GM21515 (cell line): ENCODE measurements around the gene HSFX4.
"Not testable (repeated sequence)": the region's sequence is repeated elsewhere in the genome, so short reads cannot be mapped to it uniquely, and the experiment has no call there.

ENCODE experiments used
- ATAC-seq: cut with Tn5 transposase; IDR thresholded peaks from one replicate; pipeline ENCODE4 v1.9.1; 2021; ENCODE audit not compliant: unreplicated experiment

HSFX4 gene

DNA sequence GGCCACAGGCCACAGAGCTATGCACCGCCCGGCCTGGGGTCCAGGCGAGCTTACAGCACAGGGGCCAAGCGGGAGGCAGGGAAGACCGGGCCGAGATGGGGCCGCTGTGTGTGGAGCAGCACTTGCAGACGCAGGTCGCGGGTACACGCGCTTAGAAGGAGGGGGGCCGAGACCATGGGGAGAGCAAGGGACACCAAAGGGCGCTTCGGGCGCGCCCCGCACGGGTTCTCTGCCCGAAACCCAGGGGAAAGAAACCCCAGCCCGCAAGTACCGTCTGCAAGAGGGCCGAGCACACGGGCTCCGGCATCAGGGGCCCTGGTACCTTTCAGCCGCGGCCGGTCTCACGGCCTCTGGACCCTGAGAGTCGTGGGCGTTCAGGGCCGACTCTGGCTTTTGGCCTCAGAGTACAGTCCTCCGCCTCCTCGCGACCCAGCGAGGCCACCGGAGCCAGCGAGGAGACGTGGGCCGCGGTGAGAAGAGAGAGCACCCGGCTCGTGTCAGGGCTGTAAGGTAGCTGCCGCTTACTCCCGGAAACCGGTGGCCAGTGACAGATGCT lies 8.6 kb downstream of the HSFX4 start:
- ATAC-seq: no peak

DNA sequence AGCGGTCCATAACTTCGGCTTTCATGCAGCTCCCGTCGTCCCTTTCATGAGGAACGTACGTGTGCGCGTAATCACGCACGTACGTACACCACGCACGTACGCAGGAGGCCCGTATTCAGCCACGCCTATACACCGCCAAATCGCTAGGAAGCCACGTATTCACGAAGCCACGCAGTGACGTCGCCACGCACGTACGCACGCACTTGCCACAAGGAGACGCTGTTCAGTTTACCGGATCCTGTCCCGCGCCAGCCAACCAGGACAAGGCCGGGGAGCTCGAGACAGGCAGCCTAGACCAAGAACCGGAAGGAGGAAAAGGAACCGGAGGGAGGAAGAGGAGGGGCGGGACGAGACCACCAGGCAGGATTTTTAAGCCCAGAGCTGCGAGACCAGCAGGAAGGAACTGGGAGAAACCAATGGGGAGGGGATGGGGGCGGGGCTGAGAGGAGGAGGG lies 9.1 kb downstream of the HSFX4 start, which contains the start of gene EOLA2:
TSS of gene EOLA2 (minus strand) at position 65 of the 454 bp plus-strand sequence. CDS start 4,617 bp downstream, outside the sequence.
- peak; percentile 73 for ATAC-seq

DNA sequence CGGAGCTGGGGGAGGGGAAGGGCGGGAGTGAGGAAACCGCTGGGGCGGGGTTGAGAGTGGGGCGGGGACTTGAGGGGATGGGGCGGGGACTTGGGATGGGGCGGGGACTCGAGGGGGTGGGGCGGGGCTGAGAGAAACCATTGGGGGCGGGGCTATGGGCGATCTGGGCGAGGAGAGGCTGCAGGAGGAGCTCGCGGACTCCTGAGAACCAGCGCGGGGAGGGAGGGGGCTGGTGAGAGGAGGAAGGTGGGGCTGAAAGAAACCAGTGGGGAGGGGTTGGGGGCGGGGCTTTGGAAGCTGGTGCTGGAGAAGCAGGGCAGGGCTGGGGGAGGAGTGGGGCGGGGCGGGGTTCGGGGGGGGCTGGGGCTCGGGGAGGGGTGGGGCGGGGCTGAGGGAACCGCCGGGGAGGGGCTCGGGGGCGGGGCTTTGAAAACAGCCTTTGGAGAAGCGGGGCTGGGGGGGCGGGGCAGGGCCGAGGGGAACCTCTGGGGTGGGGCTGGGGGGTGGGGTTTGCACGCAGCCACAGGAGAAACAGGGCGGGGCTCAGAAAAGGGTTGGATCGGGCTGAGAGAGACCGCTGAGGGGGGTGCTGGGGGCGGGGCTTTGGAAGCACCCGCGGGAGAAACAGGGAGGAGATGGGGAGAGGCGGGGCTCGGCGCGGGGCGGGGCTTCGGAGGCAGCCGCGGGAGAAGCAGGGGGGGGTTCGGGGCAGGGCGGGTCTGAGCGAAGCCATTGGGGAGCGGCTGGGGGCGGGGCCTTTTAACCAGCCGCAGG lies 9.7 kb downstream of the HSFX4 start:
- no peak for ATAC-seq

DNA sequence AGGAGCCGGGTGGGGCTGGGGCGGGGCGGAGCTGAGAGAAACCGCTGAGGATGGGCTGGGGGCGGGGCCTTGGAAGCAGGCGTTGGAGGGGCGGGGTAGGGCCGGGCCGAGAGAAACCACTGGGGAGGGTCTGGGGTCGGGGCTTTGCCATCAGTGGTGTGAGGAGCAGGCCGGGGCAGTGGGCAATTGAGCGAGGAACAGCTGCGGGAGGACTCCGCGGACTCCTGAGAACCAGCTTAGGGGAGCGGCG lies 10.2 kb downstream of the HSFX4 start:
- peak; percentile 10 for ATAC-seq

DNA sequence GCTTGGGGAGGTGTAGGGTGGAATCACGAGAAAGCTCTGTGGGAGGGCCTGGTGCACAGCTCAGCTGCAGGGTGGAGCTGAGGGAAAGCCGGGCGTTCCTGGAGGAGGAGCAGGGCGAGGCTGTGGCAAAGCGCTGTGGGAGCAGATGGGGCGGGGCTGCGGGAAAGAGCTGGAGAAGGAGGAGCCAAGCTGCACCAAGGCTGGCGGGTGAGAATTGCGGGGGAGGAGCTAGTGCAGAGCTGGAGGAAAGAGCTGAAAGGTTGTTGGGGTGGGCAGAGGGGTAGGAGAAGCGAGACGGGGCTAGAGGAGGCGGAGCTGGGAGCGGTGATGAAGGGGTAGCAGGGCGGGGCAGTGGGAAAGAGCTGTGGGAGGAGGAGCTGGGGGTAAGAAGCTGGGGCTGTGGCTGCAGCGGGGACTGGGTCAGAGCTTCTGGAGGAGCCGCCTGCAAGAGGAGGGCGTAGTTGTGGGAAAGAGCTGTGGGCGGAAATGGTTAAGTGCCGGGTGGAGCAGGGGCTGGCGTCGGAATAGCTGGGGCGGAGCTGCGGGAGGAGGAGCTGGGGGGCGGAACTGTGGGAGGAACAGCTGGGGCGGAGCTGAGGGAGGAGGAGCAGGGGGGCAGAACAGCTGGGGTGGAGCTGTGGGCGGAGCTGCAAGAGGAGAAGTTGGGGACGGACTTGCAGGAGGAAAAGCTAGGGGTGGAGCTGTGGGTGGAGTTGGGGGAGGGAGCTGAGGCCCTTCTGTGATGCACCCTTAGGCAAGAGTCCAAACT lies 10.7 kb downstream of the HSFX4 start:
- peak; percentile 44 for ATAC-seq

DNA sequence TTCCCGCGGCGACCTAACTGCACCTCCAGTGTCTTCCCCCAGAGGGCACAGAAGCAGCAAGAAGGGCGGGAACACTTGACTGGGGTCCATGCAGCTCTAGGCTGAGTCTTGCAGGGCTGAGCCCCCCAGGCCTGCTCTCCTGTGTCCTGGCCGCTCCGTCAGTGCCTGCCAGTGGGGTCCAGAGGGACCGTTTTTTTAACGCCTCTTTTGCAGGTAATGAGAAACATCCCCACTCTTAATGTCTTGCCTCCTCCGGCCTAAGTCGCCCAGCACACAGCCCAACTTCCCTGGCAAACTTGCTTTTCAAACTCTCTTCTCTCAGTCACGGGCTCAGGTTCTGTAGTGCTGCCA lies 11.3 kb downstream of the HSFX4 start:
- ATAC-seq: not testable (repeated sequence)

DNA sequence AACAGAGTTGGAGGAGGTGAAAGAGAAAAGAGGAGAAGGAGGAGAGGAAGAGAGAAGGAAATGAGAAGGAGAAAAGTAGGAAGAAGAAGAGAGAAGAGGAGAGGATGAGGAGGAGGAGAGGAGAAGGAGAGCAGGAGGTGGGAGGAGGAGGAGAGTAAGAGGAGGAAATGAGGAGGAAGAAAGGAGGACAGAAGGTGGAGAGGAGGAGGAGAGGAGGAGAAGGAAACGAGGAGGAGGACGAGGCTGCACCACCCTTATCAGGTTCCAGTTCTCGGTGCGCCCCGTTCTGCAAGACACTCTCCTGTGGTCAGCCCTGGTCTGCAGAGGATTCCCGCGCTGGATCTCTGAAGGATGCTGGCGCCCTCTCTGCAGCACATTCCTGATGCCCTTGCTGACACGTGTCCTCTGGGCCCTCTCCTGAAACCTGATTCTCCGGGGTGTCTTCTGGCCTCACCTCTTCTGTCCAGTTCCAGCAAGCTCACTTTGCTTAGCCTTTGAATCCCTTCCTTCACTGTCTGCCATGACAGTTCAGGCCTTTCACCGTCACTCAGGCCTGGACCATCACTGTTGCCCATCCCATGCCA lies 15.8 kb downstream of the HSFX4 start:
- not testable (repeated sequence) for ATAC-seq

DNA sequence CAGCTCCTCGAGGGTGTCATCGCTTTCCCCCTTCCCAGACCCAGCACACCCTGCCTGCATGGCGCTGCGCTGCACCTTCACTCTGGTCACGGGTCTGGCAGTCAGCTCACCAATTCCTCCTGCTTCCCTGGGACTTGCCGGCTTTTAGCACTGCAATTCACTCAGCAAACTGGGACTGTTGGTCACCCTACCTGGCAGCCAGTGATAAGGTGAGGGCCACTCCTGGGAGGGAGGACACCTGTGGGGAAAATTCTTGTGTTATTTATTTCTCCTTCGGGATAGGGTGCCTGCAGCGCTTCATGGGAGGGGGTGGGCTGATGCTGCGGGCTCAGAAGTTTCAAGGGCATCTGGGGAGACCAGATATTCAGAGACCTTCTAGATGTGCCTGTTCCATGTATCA lies 16.4 kb downstream of the HSFX4 start:
- not testable (repeated sequence) for ATAC-seq

DNA sequence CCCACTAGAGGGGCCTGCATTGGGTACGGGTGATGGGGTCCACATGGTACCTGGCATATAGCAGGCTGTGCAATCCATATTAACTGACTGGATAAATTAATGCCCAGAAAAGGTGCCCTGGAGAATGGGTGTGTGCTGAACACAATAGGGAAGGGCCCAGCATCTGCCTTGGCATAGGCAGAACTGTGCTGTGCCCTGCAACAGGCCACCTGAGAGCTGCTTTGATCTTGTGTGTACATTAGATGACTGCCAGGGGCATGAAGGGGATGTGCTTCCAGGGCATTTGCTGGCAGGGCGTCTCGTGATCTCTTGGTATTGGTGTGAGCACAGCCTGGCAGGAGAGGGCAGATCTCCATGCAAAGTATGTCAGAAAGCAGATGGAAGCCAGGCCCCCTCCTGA lies 17.6 kb downstream of the HSFX4 start:
- ATAC-seq: not testable (repeated sequence)

DNA sequence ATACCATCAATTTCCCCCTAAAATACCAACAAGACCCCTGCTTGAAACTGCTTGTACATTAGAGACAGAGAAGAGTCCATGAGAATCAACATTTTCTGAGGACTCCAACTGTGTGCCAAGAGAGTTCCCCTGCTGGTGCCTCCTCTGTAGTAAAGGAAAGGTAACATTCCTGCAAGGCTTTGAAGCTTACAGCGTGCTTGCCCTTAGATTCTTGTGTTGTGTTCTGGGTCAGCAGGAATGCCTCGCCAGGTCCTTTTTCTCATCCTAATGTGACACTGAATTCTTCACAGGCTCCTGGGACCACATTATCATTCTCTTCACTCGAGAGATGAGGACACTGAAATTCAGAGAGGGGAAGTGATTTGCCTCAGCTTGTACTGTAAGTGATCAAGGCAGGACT lies 18.6 kb downstream of the HSFX4 start:
- ATAC-seq: no peak

DNA sequence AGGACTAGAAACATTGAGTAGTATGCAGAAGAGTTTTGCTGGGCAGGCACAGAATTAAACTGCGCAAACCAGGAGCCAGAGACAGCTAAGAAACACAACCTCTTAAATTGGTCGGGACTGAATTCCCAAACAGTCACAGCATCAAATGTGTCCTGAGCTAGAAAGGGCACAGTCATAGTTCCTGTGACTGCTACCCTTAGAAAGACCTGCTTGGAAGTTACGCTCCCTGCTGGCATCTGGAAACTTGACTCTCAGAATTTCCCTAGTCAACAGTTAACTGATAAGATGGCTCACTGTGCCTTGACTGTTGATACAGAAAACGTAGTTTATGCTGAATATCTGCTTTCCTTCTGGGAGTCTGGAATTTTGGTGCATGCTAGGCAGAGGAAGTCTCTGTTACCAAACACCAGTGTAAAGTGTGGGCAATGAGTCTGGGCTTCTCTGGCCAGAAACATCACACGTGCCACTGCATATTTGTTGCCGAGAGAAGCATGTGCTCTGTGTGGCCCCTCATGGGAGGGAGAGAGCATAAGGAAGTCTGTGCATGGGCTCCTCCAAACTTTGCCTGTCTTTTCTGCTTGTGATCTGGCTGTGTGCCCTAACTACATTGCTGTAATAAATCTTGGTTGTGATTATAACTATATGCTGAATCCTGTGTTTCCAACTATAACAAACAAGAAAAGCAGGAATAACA lies 20.5 kb downstream of the HSFX4 start:
- ATAC-seq: no peak

DNA sequence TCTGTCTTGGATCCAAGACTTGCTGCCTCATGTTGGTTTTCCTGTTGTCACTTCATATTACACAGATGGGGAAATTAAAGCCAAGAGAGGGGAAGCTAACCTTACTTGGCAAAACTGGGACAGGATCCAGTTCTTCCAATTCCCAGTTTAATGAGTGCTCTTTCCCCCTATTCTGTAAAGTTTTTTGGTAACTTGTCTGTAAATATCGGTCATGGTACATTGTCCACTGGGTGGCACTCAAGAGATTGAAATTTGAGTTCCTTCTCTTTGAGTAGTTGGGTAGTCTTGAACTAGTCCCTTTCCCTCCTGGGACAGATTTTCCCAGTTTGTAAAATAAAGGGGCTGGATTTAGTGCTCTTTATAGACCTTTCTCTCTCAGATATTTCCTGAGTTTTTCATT lies 21.3 kb downstream of the HSFX4 start:
- no peak for ATAC-seq

DNA sequence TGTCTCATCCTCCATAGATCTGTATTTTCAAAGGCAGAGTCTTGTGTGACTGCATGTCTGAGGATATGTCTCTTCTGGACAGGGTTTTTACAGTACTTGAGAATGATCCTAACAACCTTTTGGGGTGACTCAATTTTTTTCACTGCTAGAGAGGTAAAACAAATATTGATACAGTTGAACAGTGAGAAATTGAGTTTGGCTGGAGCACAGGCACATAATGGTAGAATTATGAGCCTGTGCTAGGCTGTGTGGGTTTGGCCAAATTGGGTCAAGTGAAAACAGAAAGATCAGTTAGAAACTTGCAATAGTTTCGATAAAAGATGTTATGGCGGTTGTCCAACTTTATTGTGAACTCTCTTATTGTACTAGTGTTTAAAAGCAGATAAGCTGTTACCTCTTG lies 32.2 kb downstream of the HSFX4 start:
- ATAC-seq: no peak

DNA sequence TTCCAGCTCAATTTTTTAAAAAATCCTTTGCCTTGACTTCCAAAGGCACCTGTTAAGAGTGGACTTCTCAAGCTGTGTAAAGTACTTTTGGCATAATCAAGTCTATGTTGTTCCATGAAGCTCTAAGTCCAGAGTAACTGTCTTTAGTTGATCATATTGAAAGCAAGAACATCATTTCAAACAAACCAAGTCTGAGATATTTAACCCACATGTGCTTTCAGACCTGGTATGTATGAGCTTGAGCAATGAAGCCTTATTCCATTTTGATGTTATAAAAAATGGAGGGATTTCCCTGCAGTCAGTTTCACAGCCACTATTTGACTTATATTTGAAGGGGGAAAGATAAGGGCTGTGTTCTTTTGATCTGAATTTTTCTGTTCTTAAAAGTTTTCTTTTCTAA lies 32.6 kb downstream of the HSFX4 start:
- no peak for ATAC-seq

DNA sequence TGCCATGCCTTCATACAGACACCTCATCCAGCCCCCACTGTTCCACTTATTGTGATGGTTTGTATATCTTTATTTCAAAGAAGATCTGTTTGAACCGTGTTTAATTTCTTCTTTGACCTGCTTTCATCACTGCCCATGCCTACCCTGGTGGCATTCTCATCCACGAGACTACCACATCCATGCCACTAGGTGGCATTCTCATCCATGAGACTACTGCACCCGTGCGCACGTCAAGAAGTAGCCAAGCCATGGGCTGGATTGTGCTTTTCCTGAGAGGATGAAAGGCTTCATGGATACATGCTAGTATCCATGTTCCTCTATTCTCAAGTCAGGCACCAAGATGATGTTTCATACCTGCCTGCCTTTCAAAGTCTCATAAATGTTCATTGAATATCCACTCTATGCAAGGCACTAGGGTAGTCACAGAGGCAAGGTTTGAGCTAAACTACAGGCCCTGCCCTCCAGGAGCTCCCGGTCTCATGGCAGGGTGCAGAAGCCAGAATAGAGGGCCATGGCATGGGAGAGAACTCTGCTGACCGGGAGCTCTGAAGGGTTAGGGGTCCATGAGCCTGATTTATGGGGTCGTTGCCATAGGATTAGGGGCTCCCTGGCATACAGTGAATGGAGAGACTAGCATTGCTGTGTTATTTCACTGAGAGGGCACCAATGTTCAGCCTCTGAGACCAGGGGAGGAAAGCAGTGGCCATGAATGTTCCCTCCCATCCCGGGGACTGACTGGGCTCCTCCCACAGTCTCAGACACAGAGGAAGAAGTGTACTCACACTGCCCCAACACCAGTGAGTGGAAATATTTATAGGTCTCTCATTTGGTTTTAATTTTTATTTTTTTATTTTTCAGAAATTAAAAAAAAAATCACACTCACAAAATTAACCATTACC lies 33.7 kb downstream of the HSFX4 start:
- ATAC-seq: no peak

DNA sequence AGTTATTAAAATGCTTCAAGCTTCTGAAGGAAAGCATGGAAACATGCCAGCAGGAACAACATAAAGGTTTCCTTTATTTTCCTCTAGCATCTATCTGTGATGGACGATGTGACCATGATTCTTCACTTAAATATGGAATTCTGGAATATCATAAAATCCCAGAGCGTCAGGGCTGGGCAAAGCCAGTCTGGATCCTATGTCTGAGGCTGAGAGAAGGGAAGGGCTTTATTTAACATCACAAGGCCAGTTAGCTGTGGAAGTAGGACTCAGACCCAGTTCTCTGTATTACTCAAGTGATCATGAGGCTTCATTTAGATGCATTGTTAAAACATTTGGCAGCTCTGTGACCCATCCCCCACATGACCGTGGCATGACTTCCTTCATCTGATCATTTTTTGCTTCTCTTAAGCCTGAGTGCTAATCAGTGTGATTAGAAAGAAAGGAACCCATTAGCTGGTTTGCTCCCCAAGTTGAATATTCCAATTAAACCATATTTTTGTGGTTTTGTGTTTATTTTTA lies 49.8 kb downstream of the HSFX4 start:
- no peak for ATAC-seq
